NCI-H146 treated with DMSO at 0.1 percent for 48 hours (cell line): Measurements from ENCODE around the gene MED12L.
"Not testable (repeated sequence)": the region's sequence is repeated elsewhere in the genome, so short reads cannot be mapped to it uniquely, and the experiment has no call there.

Experiments
- DNase-seq: peaks from one replicate; lab custom pipeline; 2025; ENCODE audit not compliant: unreplicated experiment; lab: John Stamatoyannopoulos, UW

MED12L gene

GRCh38 chr3:151362751-151363174 lies 277.3 kb downstream of the MED12L start:
- no peak for DNase-seq

- DNase-seq = no peak
Measured at GRCh38 chr3:151366993-151367392, 281.5 kb downstream of the MED12L start.

- DNase-seq = no peak
Measured at GRCh38 chr3:151367448-151367847, 282.0 kb downstream of the MED12L start.

GRCh38 chr3:151371526-151371925 lies 286.1 kb downstream of the MED12L start:
- DNase-seq = no peak

GRCh38 chr3:151372063-151372820 lies 286.8 kb downstream of the MED12L start:
- no peak for DNase-seq

- no peak for DNase-seq
Measured at GRCh38 chr3:151377768-151378385, 292.4 kb downstream of the MED12L start.

GRCh38 chr3:151379083-151379734 lies 293.7 kb downstream of the MED12L start:
- no peak for DNase-seq

- no peak for DNase-seq
Measured at GRCh38 chr3:151382671-151383070, 297.2 kb downstream of the MED12L start.

GRCh38 chr3:151383111-151383510 lies 297.6 kb downstream of the MED12L start:
- peak; percentile 28 for DNase-seq

GRCh38 chr3:151383956-151384355 lies 298.5 kb downstream of the MED12L start:
- no peak for DNase-seq

- DNase-seq = no peak
Measured at GRCh38 chr3:151384741-151385174, 299.3 kb downstream of the MED12L start, which contains the start of gene P2RY12. TSS of gene P2RY12 (minus strand) at chr3:151384753. CDS start at chr3:151338845, 45,908 bp downstream.

GRCh38 chr3:151386056-151386455 lies 300.6 kb downstream of the MED12L start:
- DNase-seq = no peak

- no peak for DNase-seq
Measured at GRCh38 chr3:151387432-151387831, 302.0 kb downstream of the MED12L start.

- no peak for DNase-seq
Measured at GRCh38 chr3:151387842-151388241, 302.4 kb downstream of the MED12L start.

GRCh38 chr3:151391720-151392119 lies 306.3 kb downstream of the MED12L start:
- no peak for DNase-seq

- DNase-seq = not testable (repeated sequence)
Measured at GRCh38 chr3:151392191-151392590, 306.7 kb downstream of the MED12L start.

GRCh38 chr3:151393146-151393830 lies 307.8 kb downstream of the MED12L start:
- DNase-seq = no peak

- DNase-seq = no peak
Measured at GRCh38 chr3:151393941-151394340, 308.5 kb downstream of the MED12L start.

- no peak for DNase-seq
Measured at GRCh38 chr3:151394611-151395010, 309.1 kb downstream of the MED12L start.

GRCh38 chr3:151395806-151396205 lies 310.3 kb downstream of the MED12L start:
- DNase-seq = no peak

- no peak for DNase-seq
Measured at GRCh38 chr3:151398895-151399294, 313.4 kb downstream of the MED12L start.
